H1 (cell line): Measurements from ENCODE around the gene SERPINB2. TPM values are rescaled to one million over a fixed set of nuclear protein-coding genes. Genes with fewer than 3 reads are reported as not detected.

Experiments used
- ATF3 ChIP-seq: IDR thresholded peaks from 2 replicates; pipeline ENCODE4 v1.6.1; 2011; ENCODE audit warnings: low read depth, mild to moderate bottlenecking, low read length; ENCODE audit not compliant: insufficient read depth
- CHD7 ChIP-seq: fragments of 300-600 bp; sonication (generic); IDR thresholded peaks from 2 replicates; pipeline ENCODE4 v1.7.1; 2012; ENCODE audit warnings: low read length, moderate library complexity, mild to moderate bottlenecking, inconsistent platforms; ENCODE audit not compliant: insufficient replicate concordance
- CTBP2 ChIP-seq: IDR thresholded peaks from 2 replicates; pipeline ENCODE4 v1.7.0; 2011; ENCODE audit warnings: borderline replicate concordance, mild to moderate bottlenecking, moderate library complexity, mixed read lengths, low read length; ENCODE audit not compliant: insufficient read depth, insufficient read length
- SP4 ChIP-seq: IDR thresholded peaks from 2 replicates; pipeline ENCODE4 v1.6.1; 2012; ENCODE audit warnings: low read length, inconsistent platforms
- polyA plus RNA-seq, 7 experiments: library from polyadenylated mRNA; depleted of rRNA in 3 of 7; stranded (reverse) in 5 of 7; unstranded in 2 of 7; fragments of >200 nt in 5 of 7; fragments of 200-250 nt in 2 of 7; gene quantifications; 1 replicate in 5 of 7; 2 replicates in 1 of 7; 4 replicates in 1 of 7; pipeline versions ENCODE4 v1.2.1 to v1.2.3, GENCODE V29; 2011 to 2013; ENCODE audit warnings: missing spikeins in 2 of 7, mixed read lengths in 2 of 7
- total RNA-seq: library from RNA; stranded (reverse); fragmentation: NEBNext Ultra II Directional; extraction: Animal tissue kit (Norgen Biotek cat#: 25700); gene quantifications from 2 replicates; pipeline ENCODE4 v1.2.1, GENCODE V29; 2021

SERPINB2 gene
- total and polyA plus RNA-seq, 2 of the 8 experiments (the other 6 are each of a cell fraction or from before 2014, with no cell fraction given): not detected

GRCh38 chr18:63951302-63951705 lies 63.8 kb downstream of the SERPINB2 start (continued):
- TF ChIP-seq CHD7 (no peak), ATF3 (no peak), SP4 (no peak), CTBP2 (no peak)
